22Rv1 (cell line): ENCODE results near the gene ATXN1.

Experiments used
- ZFX ChIP-seq: fragments of 450-650 bp; IDR thresholded peaks from 2 replicates; pipeline ENCODE4 v1.6.1; 2017; ENCODE audit warnings: antibody characterized with exemption, borderline replicate concordance
- TF ChIP-seq, protein P1 (sequence below): fragments of 450-650 bp; IDR thresholded peaks from 2 replicates; pipeline ENCODE4 v1.5.1; 2017; ENCODE audit warnings: mild to moderate bottlenecking

DNA sequence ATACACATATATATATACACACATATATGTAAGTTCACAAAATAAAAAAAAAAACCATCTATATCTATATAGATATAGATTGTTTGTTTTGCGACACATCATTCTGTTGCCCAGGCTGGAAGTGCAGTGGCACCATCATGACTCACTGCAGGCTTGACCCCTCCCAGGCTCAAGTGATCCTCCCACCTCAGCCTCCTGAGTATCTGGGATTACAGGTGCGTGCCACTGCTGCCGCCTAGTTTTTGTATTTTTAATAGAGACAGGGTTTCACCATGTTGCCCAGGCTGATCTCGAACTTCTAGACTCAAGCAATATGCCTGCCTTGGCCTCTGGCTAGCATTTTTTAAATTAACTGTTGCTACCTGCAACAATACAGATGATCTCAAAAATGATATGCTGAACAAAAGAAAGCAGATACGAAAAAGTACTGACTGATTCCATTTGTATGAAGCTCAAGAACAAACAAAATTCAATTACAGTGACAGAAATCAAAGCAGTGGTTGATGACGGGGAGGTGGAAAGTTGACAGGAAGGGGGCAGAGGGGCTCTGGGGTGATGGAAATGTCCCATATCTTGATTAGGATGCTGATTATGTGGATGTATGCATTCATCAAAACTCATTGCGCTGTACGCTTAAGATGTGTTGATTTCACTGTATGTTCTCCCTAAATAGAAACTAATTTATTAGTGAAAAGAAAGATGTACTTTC, 49.6 kb downstream of the ATXN1 start:
- TF ChIP-seq, protein P1, sequence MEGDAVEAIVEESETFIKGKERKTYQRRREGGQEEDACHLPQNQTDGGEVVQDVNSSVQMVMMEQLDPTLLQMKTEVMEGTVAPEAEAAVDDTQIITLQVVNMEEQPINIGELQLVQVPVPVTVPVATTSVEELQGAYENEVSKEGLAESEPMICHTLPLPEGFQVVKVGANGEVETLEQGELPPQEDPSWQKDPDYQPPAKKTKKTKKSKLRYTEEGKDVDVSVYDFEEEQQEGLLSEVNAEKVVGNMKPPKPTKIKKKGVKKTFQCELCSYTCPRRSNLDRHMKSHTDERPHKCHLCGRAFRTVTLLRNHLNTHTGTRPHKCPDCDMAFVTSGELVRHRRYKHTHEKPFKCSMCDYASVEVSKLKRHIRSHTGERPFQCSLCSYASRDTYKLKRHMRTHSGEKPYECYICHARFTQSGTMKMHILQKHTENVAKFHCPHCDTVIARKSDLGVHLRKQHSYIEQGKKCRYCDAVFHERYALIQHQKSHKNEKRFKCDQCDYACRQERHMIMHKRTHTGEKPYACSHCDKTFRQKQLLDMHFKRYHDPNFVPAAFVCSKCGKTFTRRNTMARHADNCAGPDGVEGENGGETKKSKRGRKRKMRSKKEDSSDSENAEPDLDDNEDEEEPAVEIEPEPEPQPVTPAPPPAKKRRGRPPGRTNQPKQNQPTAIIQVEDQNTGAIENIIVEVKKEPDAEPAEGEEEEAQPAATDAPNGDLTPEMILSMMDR = 0 out of 2 replicates have a peak, but pooled peaks have one; percentile 6
- no peak for TF ChIP-seq ZFX
